ENCODE results near the gene RHNO1.

RHNO1 gene

DNA sequence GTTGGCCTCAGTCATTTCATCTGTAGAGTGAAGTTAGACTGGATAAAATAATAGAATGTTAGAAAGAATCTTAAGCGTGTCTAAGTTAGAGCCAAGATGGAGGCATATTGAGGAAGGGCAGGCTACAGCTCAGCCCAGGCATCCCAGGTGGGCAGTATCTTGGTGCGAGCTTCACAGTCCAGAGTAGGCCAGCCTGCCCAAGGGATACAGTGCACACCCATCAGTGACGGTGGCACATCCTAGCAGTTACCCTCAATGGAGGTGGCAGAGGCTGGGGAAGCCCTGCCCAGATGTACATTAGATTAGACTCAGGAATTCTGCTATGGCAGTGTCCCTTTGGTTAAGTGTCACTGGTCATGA lies 35.2 kb downstream of the RHNO1 start:
- TF ChIP-seq GATA2 (IDR thresholded peaks at IDR 0.05; ENCODE audit: low read depth, low read length): no peak
- TF ChIP-seq GATA3 (IDR thresholded peaks at IDR 0.05; ENCODE audit: low read depth, low read length): no peak

GRCh38 chr12:2919249-2919648 lies 42.2 kb downstream of the RHNO1 start:
- TF ChIP-seq GATA3 (IDR thresholded peaks at IDR 0.05; ENCODE audit: low read depth, low read length): no peak
- no peak for TF ChIP-seq GATA2 (IDR thresholded peaks at IDR 0.05; ENCODE audit: low read depth, low read length)

GRCh38 chr12:2922329-2922728 lies 45.3 kb downstream of the RHNO1 start:
- TF ChIP-seq GATA3 (IDR thresholded peaks at IDR 0.05; ENCODE audit: low read depth, low read length): no peak
- TF ChIP-seq GATA2 (IDR thresholded peaks at IDR 0.05; ENCODE audit: low read depth, low read length): no peak

- no peak for TF ChIP-seq GATA3 (IDR thresholded peaks at IDR 0.05; ENCODE audit: low read depth, low read length)
- no peak for TF ChIP-seq GATA2 (IDR thresholded peaks at IDR 0.05; ENCODE audit: low read depth, low read length)
Observed at GRCh38 chr12:2923057-2923456, 46.0 kb downstream of the RHNO1 start.

GRCh38 chr12:2924019-2924418 lies 47.0 kb downstream of the RHNO1 start:
- TF ChIP-seq GATA3 (IDR thresholded peaks at IDR 0.05; ENCODE audit: low read depth, low read length): no peak
- TF ChIP-seq GATA2 (IDR thresholded peaks at IDR 0.05; ENCODE audit: low read depth, low read length): no peak

GRCh38 chr12:2925322-2925995 lies 48.4 kb downstream of the RHNO1 start:
- no peak for TF ChIP-seq GATA3 (IDR thresholded peaks at IDR 0.05; ENCODE audit: low read depth, low read length)
- no peak for TF ChIP-seq GATA2 (IDR thresholded peaks at IDR 0.05; ENCODE audit: low read depth, low read length)

DNA sequence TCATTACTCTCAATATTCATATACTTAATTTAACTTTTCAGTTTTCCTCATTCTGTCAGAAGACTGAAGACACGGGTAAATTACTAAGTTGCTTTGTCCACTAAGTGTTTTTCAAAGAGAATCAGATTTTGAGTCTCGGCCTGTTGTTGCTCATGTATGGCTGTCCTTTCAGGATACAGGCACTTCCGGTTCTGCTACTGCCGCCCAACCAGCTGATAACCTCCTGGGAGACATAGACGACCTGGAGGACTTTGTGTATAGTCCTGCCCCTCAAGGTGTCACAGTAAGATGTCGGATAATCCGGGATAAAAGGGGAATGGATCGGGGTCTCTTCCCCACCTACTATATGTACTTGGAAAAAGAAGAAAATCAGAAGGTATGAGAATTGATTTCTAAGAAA lies 53.8 kb downstream of the RHNO1 start:
- no peak for TF ChIP-seq GATA2 (IDR thresholded peaks at IDR 0.05; ENCODE audit: low read depth, low read length)
- TF ChIP-seq GATA3 (IDR thresholded peaks at IDR 0.05; ENCODE audit: low read depth, low read length): no peak

GRCh38 chr12:2933586-2933985 lies 56.6 kb downstream of the RHNO1 start:
- TF ChIP-seq GATA3 (IDR thresholded peaks at IDR 0.05; ENCODE audit: low read depth, low read length): no peak
- no peak for TF ChIP-seq GATA2 (IDR thresholded peaks at IDR 0.05; ENCODE audit: low read depth, low read length)

GRCh38 chr12:2934371-2934770 lies 57.3 kb downstream of the RHNO1 start:
- no peak for TF ChIP-seq GATA3 (IDR thresholded peaks at IDR 0.05; ENCODE audit: low read depth, low read length)
- TF ChIP-seq GATA2 (IDR thresholded peaks at IDR 0.05; ENCODE audit: low read depth, low read length): no peak

DNA sequence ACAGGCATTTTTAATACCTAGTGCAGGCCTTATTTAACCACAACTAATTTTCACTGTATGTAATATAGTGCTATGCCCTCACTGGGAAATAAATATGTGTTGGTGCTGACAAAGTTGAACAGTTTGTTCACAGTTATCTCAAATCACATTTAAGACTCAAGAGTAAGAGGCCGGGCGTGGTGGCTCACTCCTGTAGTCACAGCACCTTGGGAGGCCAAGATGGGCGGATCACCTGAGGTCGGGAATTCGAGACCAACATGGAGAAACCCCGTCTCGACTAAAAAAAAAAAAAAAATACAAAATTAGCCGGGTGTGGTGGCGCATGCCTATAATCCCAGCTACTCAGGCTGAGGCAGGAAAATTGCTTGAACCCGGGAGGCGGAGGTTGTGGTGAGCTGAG lies 59.3 kb downstream of the RHNO1 start:
- TF ChIP-seq GATA3 (IDR thresholded peaks at IDR 0.05; ENCODE audit: low read depth, low read length) (no peak), GATA2 (IDR thresholded peaks at IDR 0.05; ENCODE audit: low read depth, low read length) (no peak)

- no peak for TF ChIP-seq GATA2 (IDR thresholded peaks at IDR 0.05; ENCODE audit: low read depth, low read length)
- no peak for TF ChIP-seq GATA3 (IDR thresholded peaks at IDR 0.05; ENCODE audit: low read depth, low read length)
Observed at GRCh38 chr12:2937500-2937899, 60.5 kb downstream of the RHNO1 start.
